ENCODE results near the gene STMN1.

The STMN1 gene

DNA sequence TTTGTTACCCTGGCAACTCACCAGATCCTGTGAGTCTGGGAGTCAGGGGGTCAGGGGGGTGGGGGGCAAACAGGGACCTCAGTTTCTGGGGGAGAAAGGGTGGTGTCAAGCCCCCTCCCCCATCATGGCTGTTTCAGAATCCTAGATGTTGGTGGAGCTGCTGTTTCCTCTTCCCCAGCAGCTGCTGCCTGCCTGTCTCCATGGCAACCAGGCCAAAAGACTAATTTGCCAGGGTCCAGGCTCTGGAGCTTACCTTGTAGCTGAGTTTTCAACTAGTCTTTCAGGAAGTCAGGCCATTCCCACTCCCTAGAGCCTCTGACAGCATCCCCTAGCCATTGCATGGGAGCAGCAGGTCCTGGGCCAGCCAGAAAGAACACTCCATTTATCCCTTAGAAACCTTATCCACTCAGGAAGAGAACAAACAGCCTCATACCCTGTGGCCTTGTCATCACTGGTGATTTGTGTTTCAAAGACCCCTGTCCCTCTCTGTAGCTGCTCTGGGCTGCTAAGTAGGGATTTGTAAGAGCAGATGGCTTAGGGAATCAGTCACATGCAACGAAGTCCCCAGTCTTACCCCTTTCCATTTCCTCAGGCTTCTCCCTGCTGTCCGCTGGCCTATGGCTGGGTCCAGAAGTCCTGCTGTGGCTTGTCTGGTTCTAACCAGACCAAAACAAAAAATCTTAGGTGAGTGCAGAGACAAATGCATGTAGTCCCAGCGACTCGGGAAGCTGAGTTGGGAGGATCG, 21.5 kb upstream of the STMN1 start:
- Mint-ChIP-seq H3K9me3 (no peaks in the 10 kb centered on the region), H3K27me3 (peaks cover 9% of the 10 kb centered on the region), H3K4me1 (ENCODE audit: low read depth) (peaks cover 16% of the 10 kb centered on the region), H3K4me3 (no peak overlapping the region), H3K27ac (no peak overlapping the region), H3K36me3 (ENCODE audit: low read depth) (no peaks in the 10 kb centered on the region)
- DNase-seq: no peak

DNA sequence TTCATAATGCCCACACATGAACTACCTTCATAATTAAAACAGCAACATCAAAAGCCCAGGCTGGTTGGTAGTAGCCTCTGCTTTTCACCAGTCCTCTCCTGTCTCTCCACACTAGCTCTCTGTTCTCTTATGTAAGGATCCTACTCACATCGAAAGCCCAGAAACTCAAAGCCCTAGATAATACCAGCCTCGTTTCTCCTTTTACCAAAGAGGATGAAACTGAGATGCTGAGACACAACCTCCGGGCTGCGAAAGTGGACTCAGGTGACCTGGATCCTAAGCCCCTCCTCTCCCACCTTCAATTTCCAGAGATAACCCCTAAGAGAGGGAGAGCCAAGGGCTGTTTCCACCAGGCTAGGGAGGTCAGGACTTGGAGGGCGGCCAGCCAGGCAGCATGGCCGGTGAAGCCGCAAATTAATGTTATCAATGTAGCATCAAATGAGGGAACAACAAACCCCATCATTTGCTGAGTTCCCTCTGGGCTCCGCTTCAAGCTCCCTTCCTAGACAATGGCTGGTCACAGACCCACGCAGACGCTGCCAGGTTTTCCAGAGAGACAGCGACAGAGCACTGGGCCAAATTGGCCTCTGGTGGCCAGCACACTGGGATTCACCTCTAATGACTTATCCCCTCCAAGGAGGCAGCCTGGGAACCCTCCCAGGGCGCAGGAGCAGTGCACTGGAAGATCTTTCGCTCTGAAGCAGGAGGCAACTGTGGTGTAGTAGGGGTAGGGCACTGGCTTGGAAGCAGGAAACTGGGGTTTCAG, 20.7 kb upstream of the STMN1 start:
- no peak overlapping the region for H3K27ac Mint-ChIP-seq
- H3K36me3 Mint-ChIP-seq (ENCODE audit: low read depth): no peaks in the 10 kb centered on the region
- peaks cover 15% of the 10 kb centered on the region for H3K27me3 Mint-ChIP-seq
- no peaks in the 10 kb centered on the region for H3K9me3 Mint-ChIP-seq
- H3K4me3 Mint-ChIP-seq: no peak overlapping the region
- peaks cover 23% of the 10 kb centered on the region for H3K4me1 Mint-ChIP-seq (ENCODE audit: low read depth)
- no peak for DNase-seq

DNA sequence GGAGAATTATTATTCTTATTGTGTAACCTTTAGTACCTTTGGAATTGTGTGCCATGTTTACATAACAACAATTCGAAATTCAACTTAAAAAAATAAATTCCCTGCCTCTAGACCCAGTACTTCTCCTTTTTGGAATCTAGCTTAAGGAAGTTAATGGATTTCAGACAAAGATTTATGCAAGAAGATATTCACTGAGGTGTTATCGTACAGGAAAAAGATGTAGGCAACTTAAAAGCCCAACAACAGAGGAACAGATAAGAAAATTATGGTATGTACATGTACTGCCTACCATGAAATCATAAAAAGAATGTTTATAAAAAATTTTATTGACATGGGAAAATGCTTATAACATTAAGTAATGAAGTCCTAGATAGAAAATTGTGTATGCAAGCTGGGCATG, 18.2 kb upstream of the STMN1 start:
- H3K27ac Mint-ChIP-seq: no peak overlapping the region
- no peak for DNase-seq
- peaks cover 24% of the 10 kb centered on the region for H3K4me1 Mint-ChIP-seq (ENCODE audit: low read depth)
- no peak overlapping the region for H3K4me3 Mint-ChIP-seq
- H3K36me3 Mint-ChIP-seq (ENCODE audit: low read depth): no peaks in the 10 kb centered on the region
- H3K27me3 Mint-ChIP-seq: peaks cover 23% of the 10 kb centered on the region
- H3K9me3 Mint-ChIP-seq: no peaks in the 10 kb centered on the region

DNA sequence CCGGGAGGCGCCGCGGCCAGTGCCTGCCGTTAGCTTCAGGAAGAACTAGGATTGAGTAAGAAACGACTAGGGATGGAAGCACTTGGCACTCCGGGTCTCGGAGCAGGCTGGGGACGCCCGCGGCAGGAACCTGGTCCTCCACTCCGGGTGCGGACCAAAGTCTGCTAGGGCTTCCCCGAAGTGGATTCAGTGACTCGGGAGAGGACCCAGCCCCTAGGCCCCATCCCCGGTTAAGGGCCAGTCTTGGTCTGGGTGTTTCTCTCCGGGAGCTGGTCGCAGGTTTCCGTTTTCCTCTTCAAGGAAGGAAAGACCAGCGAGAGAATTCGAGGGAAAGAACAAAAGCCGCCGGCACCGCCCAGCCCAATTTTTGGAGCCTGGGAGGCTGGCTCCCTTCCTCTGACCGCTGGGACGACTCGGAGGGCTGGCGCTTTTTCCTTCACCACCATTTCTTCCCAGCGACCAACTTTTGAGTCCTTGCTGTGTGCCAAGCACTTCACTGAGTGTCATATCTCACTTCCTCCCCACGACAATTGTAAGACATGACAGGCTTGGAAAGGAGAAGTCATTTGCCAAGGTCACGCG, 16.8 kb upstream of the STMN1 start:
- Mint-ChIP-seq H3K9me3 (no peaks in the 10 kb centered on the region), H3K27me3 (peaks cover 23% of the 10 kb centered on the region), H3K36me3 (ENCODE audit: low read depth) (no peaks in the 10 kb centered on the region), H3K4me3 (peak overlapping the region; percentile 65), H3K4me1 (ENCODE audit: low read depth) (peaks cover 30% of the 10 kb centered on the region), H3K27ac (peak overlapping the region; percentile 57)
- DNase-seq: peak; percentile 69

DNA sequence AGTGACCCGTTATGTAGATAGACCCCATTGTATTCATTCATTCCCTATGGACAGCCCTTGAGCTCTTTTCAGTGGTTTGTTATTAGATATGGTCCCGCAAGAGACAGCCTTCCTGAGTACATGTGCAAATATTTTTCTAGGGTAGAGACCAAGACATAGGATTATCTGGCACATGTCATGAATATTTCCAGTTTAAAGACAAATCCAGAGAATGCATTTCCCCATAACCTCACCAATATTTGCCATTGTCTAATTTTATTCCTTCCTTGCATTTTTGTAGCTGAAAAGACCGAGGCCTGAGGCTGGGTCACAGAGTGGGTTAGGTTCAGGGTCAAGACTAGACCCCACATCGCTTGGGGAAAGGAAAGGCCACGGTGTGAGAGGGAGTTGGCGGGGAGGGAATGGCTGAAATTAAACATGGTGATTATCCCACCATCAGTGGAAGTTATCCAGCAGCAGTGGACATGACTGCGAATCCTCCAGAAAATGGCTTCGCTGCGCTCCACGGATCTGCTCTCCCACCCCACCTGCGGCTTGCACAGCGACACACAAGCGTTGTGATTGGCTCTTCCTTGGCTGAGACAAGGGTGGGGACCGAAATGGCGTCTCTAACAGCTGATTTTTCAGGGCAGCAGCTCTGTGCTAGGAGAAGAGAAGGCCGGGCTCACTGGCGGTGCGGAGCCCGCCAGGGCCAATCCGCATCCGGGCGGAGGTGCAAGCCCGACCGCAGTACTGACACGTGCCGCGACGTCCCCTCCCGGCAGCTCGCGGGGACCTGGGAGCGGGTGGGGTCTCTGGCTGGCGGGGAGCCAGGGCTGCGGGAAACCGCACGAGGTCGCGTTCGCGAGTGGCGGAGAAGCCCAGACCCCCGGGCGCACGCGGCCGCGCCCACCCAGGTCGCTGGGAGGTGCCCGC, 16.1 kb upstream of the STMN1 start:
- Mint-ChIP-seq H3K4me3 (peak overlapping the region; percentile 65), H3K27me3 (peaks cover 23% of the 10 kb centered on the region), H3K4me1 (ENCODE audit: low read depth) (peaks cover 35% of the 10 kb centered on the region), H3K9me3 (no peaks in the 10 kb centered on the region), H3K27ac (peak overlapping the region; percentile 61), H3K36me3 (ENCODE audit: low read depth) (no peaks in the 10 kb centered on the region)
- DNase-seq: peak; percentile 69

DNA sequence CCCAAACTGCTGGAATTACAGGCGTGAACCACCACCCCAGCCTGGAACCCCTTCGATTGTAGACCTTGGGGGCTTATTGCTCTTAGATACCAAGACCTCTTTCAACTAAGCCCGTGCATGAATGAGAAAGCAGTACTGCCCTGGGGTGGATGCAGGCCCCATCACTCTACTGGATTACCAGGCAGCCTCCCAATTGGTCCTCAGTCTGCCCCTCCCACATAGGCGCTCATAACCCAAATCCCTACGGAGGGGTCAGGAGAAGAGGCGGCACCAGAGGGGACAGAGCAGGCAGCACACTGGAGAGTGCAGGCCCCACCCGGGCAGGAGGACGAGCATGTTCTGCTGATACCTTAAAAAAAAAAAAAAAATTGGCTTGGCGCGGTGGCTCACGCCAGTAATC, 12.4 kb upstream of the STMN1 start:
- H3K4me3 Mint-ChIP-seq: no peak overlapping the region
- no peak overlapping the region for H3K27ac Mint-ChIP-seq
- H3K4me1 Mint-ChIP-seq (ENCODE audit: low read depth): peaks cover 27% of the 10 kb centered on the region
- peaks cover 19% of the 10 kb centered on the region for H3K27me3 Mint-ChIP-seq
- DNase-seq: no peak
- no peaks in the 10 kb centered on the region for H3K9me3 Mint-ChIP-seq
- no peaks in the 10 kb centered on the region for H3K36me3 Mint-ChIP-seq (ENCODE audit: low read depth)

DNA sequence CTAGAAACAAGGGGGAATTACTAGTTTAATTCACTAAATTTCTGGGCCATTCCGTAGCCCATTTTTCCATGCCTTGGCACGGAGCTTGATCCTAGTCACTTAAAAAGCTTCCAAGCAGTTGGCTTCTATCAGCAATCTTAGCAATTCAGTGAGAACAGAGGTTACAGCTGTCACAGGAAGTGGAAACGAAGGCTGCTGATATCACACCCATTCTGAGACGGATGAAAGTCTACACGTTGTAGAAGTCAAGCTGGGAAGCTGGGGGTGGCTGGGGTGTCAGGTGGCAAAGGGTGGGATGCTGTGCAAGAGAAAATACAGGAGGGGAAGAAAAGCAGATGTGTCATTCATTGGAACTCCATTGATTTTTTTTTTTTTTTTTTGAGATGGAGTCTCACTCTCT, 11.8 kb upstream of the STMN1 start:
- H3K27me3 Mint-ChIP-seq: peaks cover 15% of the 10 kb centered on the region
- no peaks in the 10 kb centered on the region for H3K9me3 Mint-ChIP-seq
- no peak for DNase-seq
- H3K4me3 Mint-ChIP-seq: no peak overlapping the region
- no peak overlapping the region for H3K27ac Mint-ChIP-seq
- H3K4me1 Mint-ChIP-seq (ENCODE audit: low read depth): peaks cover 21% of the 10 kb centered on the region
- no peaks in the 10 kb centered on the region for H3K36me3 Mint-ChIP-seq (ENCODE audit: low read depth)

DNA sequence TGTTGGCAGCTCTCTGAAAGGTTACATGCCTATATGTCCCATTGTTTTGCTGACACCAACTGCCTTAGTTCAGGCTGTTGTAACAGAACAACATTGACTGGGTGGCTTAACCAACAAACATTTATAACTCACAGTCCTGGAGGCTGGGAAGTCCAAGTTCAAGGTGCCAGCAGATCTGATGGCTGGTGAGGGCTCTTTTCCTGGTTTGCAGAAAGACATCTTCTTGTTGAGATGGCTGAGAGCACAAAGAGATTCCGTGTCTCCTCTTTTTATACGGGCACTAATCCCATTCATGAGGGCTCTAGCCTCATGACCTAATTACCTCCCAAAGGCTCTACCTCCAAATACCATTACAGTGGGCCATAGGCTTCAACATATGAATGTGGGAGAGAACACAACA, 10.2 kb upstream of the STMN1 start:
- Mint-ChIP-seq H3K27ac (no peak overlapping the region), H3K27me3 (peaks cover 7% of the 10 kb centered on the region), H3K4me3 (no peak overlapping the region), H3K9me3 (no peaks in the 10 kb centered on the region), H3K4me1 (ENCODE audit: low read depth) (peaks cover 11% of the 10 kb centered on the region), H3K36me3 (ENCODE audit: low read depth) (no peaks in the 10 kb centered on the region)
- no peak for DNase-seq

DNA sequence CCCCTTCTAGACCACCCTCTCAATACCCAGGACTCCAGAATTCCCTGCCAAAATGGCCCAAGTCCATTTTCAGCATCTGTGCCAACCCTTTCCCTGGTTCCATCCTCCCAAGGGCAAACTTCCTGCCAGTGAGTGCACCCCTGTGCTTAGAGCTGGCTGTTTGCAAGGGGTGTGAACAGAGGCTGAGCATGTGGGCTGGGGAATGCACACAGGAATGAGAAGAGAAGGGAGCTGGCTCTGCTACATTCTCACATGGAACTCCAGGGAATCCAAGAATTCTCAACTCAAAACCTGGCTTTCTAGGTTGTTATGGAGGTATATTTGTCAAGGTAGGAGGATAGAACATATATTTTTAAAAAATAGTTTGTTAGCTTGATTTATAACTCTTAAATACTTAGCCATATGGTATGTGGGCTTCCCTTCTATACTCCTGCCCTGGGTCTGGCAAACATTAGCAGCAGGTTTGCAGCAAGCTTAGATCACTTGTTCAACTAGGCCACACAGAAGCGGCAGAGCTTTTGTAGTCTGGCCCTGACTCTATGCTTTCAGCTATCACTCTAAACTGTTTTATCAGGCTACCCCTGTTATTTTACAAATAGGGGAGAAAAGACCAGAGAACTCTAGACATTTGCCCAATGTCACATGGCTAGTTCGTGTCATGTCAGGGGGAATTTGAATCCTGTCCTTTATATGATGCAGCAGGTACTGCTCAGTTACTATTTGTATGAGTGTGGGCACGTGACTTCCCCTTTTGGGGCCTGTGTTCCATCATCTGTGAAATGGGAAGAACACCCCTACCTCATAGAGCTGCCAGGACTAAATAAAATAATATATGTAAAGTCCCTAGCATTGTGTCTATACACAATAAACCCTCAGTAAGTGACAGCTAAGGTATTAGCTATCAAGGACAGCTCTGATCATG, 8.1 kb upstream of the STMN1 start:
- no peaks in the 10 kb centered on the region for H3K9me3 Mint-ChIP-seq
- H3K4me1 Mint-ChIP-seq (ENCODE audit: low read depth): peaks cover 11% of the 10 kb centered on the region
- DNase-seq: no peak
- no peak overlapping the region for H3K4me3 Mint-ChIP-seq
- no peaks in the 10 kb centered on the region for H3K36me3 Mint-ChIP-seq (ENCODE audit: low read depth)
- H3K27ac Mint-ChIP-seq: no peak overlapping the region
- H3K27me3 Mint-ChIP-seq: no peaks in the 10 kb centered on the region

DNA sequence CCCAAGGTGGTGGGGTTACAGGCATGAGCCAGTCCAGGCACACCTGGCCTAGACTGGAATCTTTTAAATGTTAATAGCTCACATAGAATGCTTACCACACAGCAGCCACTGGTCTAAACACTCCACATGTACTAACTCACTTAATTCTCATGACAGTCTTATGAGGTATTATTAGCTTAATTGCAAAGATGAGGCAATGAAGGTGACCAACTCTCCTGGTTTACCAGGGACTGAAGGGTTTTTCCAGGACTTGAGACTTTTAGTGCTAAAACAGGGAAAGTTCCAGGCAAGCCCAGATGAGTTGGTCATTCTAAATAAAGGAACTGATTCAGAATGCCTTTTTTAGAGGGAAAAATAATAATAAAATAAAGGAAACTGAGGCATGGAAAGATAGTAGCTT, 7.0 kb upstream of the STMN1 start:
- Mint-ChIP-seq H3K27ac (no peak overlapping the region), H3K4me3 (no peak overlapping the region), H3K9me3 (no peaks in the 10 kb centered on the region), H3K4me1 (ENCODE audit: low read depth) (peaks cover 6% of the 10 kb centered on the region), H3K36me3 (ENCODE audit: low read depth) (no peaks in the 10 kb centered on the region), H3K27me3 (no peaks in the 10 kb centered on the region)
- DNase-seq: no peak

DNA sequence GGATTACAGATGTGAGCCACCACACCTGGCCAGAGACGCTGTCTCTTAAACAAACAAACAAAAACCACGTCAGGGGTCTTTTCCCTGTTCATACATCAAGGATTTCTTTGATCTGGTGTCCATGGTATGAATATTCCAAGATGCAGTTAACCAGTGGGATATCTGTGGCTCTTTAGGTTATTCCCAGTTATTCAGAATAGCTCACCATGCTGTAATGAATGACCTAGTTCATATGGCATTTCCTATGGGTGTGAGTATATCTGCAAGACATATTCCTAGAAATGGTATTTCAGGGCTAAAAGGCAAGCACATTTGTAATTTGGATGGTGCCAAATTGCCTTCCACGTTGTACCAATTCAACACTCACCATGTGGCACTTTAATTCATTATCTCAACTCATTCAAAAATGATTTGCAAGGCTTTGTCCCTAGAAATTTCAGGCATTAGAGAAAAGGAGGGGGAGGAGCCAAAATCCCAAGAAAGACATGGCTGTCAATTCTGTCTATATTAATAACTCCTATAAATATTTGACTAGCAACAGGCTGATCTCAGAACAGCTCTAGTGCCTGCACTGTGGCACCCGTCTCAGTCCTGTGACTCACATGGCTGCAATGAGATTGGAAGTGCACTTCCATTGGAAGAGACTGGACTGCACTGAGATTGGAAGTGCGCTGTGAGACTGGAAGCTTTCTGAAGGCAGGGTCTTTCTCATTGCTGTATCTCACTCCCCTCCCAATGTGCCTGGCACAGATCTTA, 6.0 kb upstream of the STMN1 start:
- Mint-ChIP-seq H3K4me3 (no peak overlapping the region), H3K9me3 (no peaks in the 10 kb centered on the region), H3K4me1 (ENCODE audit: low read depth) (no peaks in the 10 kb centered on the region), H3K27ac (no peak overlapping the region), H3K36me3 (ENCODE audit: low read depth) (no peaks in the 10 kb centered on the region), H3K27me3 (no peaks in the 10 kb centered on the region)
- DNase-seq: no peak

DNA sequence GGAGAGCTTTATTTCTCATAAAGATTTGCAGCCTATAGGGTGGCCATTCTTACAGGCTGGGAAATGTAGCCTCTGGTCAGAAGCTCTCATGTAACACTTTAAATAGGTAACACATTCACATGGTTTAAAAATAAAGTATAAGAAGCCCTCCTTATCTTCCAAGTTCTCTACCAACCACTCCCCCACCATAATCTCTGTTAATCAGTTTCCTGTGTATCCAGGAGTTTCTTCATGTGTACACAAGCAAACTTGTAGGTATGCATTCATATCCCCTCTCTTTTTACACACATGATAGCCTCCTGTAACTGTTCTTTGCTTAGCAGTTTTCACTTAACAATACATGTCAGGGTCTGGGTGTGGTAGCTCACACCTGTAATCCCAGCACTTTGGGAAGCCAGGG, 4.9 kb upstream of the STMN1 start:
- no peak for DNase-seq
- Mint-ChIP-seq H3K27me3 (no peaks in the 10 kb centered on the region), H3K9me3 (no peaks in the 10 kb centered on the region), H3K36me3 (ENCODE audit: low read depth) (no peaks in the 10 kb centered on the region), H3K27ac (no peak overlapping the region), H3K4me3 (no peak overlapping the region), H3K4me1 (ENCODE audit: low read depth) (peaks cover 5% of the 10 kb centered on the region)

DNA sequence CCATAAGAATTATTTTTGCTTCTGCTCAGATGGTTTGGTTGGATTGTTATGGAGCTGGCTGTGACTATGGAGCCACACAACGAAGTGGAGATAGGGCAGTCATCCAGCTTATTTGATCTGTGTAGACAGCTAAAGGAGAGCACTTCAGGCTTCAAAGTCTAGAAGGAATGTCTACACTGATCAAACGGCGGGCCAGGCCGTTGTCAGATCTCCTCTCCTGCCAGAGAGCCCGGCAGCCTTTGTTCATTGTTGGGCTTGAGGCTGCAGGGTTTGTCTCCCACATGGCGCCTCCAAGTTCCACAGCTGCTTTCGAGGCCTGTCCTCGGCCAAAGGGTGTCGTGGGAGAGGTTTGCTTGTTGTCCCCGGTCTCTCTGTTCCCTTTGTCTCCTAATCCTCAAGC, 2.8 kb upstream of the STMN1 start:
- DNase-seq: no peak
- Mint-ChIP-seq H3K9me3 (no peaks in the 10 kb centered on the region), H3K36me3 (ENCODE audit: low read depth) (peaks cover 13% of the 10 kb centered on the region), H3K27me3 (no peaks in the 10 kb centered on the region), H3K4me3 (no peak overlapping the region), H3K4me1 (ENCODE audit: low read depth) (peaks cover 17% of the 10 kb centered on the region), H3K27ac (no peak overlapping the region)

Measured in activated T-cell treated with anti-CD3 and anti-CD28 coated beads, Interleukin-2, amount 50 U/mL, for 24 hours (primary cell).